ENCODE data around the gene URM1.

Gene URM1

DNA sequence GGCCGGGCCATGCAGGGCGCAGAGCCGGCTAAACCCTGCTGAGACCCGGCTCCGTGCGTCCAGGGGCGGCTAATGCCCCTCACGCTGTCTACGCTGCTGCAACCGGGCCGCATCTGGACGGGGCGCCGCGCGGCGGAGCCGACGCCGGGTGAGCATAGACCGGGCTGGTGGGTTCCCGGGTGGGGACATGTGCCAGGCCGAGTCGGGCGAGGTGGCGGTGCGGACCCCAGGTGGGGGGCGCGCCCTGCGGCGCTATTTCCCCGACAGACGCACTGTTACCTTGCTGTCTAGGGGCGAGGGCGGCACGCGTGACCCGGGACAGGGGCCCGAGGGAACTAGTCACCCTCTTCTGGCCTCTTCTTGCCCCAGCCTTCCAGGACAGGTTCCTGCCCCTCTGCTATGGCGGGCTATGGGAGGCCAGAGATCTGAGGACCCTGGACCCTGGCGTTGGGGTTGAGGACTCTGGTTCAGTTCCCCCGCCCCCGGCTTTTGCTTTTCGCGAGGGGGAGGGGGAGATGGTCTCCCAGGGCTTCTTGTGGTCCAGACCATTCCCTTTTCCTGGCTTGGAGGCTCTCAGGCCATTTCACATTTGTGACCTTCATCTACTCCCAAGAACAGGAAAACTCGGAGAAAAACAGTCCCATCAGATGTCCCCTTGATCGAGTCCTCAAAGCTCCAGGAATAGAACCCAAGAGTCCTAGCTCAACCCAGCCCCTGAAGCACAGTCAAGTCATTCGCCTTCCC lies 30.3 kb upstream of the URM1 start:
- no peaks in the 10 kb centered on the region for H3K27me3 Mint-ChIP-seq
- peaks cover 7% of the 10 kb centered on the region for H3K4me1 Mint-ChIP-seq (ENCODE audit: low read depth)
- H3K4me3 Mint-ChIP-seq: peak overlapping the region; percentile 91
- peaks cover 10% of the 10 kb centered on the region for H3K36me3 Mint-ChIP-seq (ENCODE audit: low read depth)
- H3K9me3 Mint-ChIP-seq: no peaks in the 10 kb centered on the region
- H3K27ac Mint-ChIP-seq: peak overlapping the region; percentile 89

- Mint-ChIP-seq H3K36me3 (ENCODE audit: low read depth) (peaks cover 10% of the 10 kb centered on the region), H3K9me3 (no peaks in the 10 kb centered on the region), H3K4me3 (peak overlapping the region; percentile 91), H3K27me3 (no peaks in the 10 kb centered on the region), H3K27ac (peak overlapping the region; percentile 89), H3K4me1 (ENCODE audit: low read depth) (peaks cover 7% of the 10 kb centered on the region)
Observed at GRCh38 chr9:128341435-128341849, 29.7 kb upstream of the URM1 start.

- no peaks in the 10 kb centered on the region for H3K9me3 Mint-ChIP-seq
- peaks cover 18% of the 10 kb centered on the region for H3K36me3 Mint-ChIP-seq (ENCODE audit: low read depth)
- peaks cover 7% of the 10 kb centered on the region for H3K4me1 Mint-ChIP-seq (ENCODE audit: low read depth)
Observed at GRCh38 chr9:128342971-128343680, 28.0 kb upstream of the URM1 start.

GRCh38 chr9:128343855-128344254 lies 27.3 kb upstream of the URM1 start:
- Mint-ChIP-seq H3K4me3 (no peak overlapping the region), H3K27me3 (no peaks in the 10 kb centered on the region), H3K4me1 (ENCODE audit: low read depth) (peaks cover 7% of the 10 kb centered on the region), H3K9me3 (no peaks in the 10 kb centered on the region), H3K27ac (no peak overlapping the region), H3K36me3 (ENCODE audit: low read depth) (peaks cover 18% of the 10 kb centered on the region)

More at GRCh38 chr9:128342971-128343680, 28.0 kb upstream of the URM1 start:
- no peak overlapping the region for H3K27ac Mint-ChIP-seq
- H3K4me3 Mint-ChIP-seq: no peak overlapping the region
- H3K27me3 Mint-ChIP-seq: no peaks in the 10 kb centered on the region

DNA sequence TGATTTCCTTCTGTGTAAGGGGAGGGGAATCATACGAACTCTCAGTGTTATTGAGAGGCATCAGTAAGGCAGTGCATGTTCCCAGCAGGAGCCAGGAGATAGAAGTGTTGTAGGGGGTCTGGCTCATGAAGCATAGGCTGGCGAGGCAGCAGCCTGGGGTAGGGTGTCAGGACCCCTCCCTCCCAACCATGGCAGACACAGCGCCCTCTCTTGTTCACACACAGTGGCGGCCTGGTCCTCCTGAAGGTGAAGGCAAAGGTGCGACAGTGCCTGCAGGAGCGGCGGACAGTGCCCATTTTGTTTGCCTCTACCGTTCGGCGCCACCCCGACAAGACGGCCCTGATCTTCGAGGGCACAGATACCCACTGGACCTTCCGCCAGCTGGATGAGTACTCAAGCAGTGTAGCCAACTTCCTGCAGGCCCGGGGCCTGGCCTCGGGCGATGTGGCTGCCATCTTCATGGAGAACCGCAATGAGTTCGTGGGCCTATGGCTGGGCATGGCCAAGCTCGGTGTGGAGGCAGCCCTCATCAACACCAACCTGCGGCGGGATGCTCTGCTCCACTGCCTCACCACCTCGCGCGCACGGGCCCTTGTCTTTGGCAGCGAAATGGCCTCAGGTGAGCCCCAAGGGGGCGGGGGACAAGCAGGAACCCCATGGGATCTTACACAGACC lies 26.1 kb upstream of the URM1 start:
- Mint-ChIP-seq H3K27me3 (no peaks in the 10 kb centered on the region), H3K27ac (no peak overlapping the region), H3K4me1 (ENCODE audit: low read depth) (peaks cover 7% of the 10 kb centered on the region), H3K9me3 (no peaks in the 10 kb centered on the region), H3K36me3 (ENCODE audit: low read depth) (peaks cover 18% of the 10 kb centered on the region), H3K4me3 (no peak overlapping the region)

- H3K4me3 Mint-ChIP-seq: no peak overlapping the region
- H3K27me3 Mint-ChIP-seq: no peaks in the 10 kb centered on the region
- H3K9me3 Mint-ChIP-seq: no peaks in the 10 kb centered on the region
- no peaks in the 10 kb centered on the region for H3K4me1 Mint-ChIP-seq (ENCODE audit: low read depth)
- H3K36me3 Mint-ChIP-seq (ENCODE audit: low read depth): peaks cover 31% of the 10 kb centered on the region
- no peak overlapping the region for H3K27ac Mint-ChIP-seq
Observed at GRCh38 chr9:128349125-128349524, 22.0 kb upstream of the URM1 start.

GRCh38 chr9:128349772-128350171 lies 21.4 kb upstream of the URM1 start:
- H3K4me1 Mint-ChIP-seq (ENCODE audit: low read depth): no peaks in the 10 kb centered on the region
- H3K27ac Mint-ChIP-seq: no peak overlapping the region
- no peaks in the 10 kb centered on the region for H3K9me3 Mint-ChIP-seq
- H3K27me3 Mint-ChIP-seq: no peaks in the 10 kb centered on the region
- peaks cover 32% of the 10 kb centered on the region for H3K36me3 Mint-ChIP-seq (ENCODE audit: low read depth)
- H3K4me3 Mint-ChIP-seq: no peak overlapping the region

DNA sequence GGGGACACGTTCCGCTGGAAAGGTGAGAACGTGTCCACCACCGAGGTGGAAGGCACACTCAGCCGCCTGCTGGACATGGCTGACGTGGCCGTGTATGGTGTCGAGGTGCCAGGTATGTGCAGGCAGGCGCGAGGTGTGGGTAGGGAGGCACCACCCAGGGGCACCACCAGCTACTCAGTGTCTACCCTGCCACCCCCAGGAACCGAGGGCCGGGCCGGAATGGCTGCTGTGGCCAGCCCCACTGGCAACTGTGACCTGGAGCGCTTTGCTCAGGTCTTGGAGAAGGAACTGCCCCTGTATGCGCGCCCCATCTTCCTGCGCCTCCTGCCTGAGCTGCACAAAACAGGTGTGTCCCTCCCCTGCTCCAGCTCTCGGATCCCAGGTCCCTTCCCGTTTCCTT lies 15.7 kb upstream of the URM1 start:
- Mint-ChIP-seq H3K4me1 (ENCODE audit: low read depth) (no peaks in the 10 kb centered on the region), H3K27me3 (no peaks in the 10 kb centered on the region), H3K9me3 (no peaks in the 10 kb centered on the region), H3K36me3 (ENCODE audit: low read depth) (peaks cover 28% of the 10 kb centered on the region), H3K27ac (no peak overlapping the region), H3K4me3 (no peak overlapping the region)

- H3K9me3 Mint-ChIP-seq: no peaks in the 10 kb centered on the region
- no peak overlapping the region for H3K27ac Mint-ChIP-seq
- no peaks in the 10 kb centered on the region for H3K27me3 Mint-ChIP-seq
- no peak overlapping the region for H3K4me3 Mint-ChIP-seq
- peaks cover 15% of the 10 kb centered on the region for H3K4me1 Mint-ChIP-seq (ENCODE audit: low read depth)
- peaks cover 16% of the 10 kb centered on the region for H3K36me3 Mint-ChIP-seq (ENCODE audit: low read depth)
Observed at GRCh38 chr9:128358090-128358489, 13.1 kb upstream of the URM1 start.

GRCh38 chr9:128358861-128359260 lies 12.3 kb upstream of the URM1 start:
- H3K9me3 Mint-ChIP-seq: no peaks in the 10 kb centered on the region
- no peaks in the 10 kb centered on the region for H3K27me3 Mint-ChIP-seq
- H3K4me1 Mint-ChIP-seq (ENCODE audit: low read depth): peaks cover 15% of the 10 kb centered on the region
- no peak overlapping the region for H3K4me3 Mint-ChIP-seq
- H3K36me3 Mint-ChIP-seq (ENCODE audit: low read depth): peaks cover 10% of the 10 kb centered on the region
- H3K27ac Mint-ChIP-seq: no peak overlapping the region

DNA sequence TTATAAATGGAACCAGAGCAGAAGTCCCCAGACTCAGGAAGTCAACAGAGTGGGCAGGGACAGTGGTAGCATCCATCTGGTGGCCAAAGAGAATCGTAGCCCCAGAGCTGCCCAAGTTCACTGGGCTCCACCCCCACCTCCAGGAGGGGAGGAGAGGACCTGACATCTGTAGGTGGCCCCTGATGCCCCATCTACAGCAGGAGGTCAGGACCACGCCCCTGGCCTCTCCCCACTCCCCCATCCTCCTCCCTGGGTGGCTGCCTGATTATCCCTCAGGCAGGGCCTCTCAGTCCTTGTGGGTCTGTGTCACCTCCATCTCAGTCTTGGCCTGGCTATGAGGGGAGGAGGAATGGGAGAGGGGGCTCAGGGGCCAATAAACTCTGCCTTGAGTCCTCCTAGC lies 10.3 kb upstream of the URM1 start:
- Mint-ChIP-seq H3K27me3 (no peaks in the 10 kb centered on the region), H3K36me3 (ENCODE audit: low read depth) (peaks cover 5% of the 10 kb centered on the region), H3K4me3 (no peak overlapping the region), H3K27ac (no peak overlapping the region), H3K4me1 (ENCODE audit: low read depth) (peaks cover 21% of the 10 kb centered on the region), H3K9me3 (no peaks in the 10 kb centered on the region)

DNA sequence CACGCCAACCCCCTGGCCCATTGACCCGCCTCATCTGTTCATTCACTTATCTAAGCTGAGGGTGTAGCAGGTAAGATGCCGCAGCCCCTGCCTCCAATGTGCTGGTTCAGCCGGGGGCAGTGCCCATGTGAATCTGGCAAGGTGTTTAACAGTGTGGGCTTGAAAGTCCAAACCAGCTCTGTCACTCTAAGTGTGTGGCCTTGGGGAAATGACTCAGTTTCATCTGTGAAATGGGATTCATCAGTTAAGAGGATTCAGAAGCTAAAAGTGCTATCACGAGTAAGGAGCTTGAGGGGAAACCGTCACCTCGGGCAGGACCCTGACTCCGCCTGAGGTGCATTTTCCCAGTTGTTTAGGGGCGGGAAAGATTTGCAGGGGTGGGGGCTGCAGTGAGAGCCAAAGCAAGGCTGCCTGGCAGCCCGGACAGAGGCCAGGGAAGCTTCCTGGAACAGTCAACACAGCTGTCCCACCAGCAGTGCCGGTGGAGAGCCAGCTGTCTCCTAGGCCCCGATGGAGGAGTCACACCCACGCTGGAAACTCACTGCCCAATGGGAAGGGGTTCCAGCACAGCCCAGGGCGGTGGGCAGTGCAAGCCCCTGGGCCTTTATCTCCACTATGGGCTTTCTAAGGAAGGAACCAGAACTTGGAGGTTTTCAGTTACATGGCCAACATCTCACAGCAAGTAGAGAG lies 9.7 kb upstream of the URM1 start:
- no peaks in the 10 kb centered on the region for H3K9me3 Mint-ChIP-seq
- no peak overlapping the region for H3K27ac Mint-ChIP-seq
- H3K4me3 Mint-ChIP-seq: no peak overlapping the region
- peaks cover 21% of the 10 kb centered on the region for H3K4me1 Mint-ChIP-seq (ENCODE audit: low read depth)
- H3K36me3 Mint-ChIP-seq (ENCODE audit: low read depth): no peaks in the 10 kb centered on the region
- H3K27me3 Mint-ChIP-seq: no peaks in the 10 kb centered on the region

DNA sequence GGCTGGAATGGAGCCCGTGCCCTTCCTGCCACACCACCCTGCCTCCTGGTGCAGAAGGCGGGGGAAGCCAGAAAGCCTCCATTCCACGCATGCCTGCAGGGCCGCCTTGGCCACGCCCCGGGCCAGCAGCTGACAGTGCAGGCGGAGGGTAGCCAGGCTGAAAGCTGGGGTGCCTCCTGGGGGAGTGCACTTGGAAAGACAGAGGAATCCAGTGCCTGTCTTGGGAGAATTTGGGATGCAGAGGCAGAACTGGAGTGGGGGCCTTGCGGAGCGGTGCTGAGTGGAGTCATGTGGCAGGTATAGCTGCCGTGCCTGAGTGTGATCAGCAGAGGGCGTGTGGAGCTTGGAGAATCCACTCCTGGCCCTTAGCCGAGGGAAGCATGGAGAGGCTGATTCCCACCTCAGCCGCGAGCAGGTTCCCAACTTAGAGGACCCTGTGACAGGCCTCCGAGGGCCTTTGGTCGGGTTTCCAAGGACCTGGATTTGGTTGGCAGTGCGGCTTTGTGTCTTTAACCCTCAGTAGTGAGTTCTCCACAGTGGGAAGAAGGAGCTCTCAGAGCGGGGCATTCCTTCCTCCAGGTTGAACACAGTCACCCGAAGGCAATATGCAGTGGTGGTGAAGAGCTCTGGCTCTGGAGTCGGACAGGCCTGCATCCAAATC lies 9.1 kb upstream of the URM1 start:
- Mint-ChIP-seq H3K27me3 (no peaks in the 10 kb centered on the region), H3K36me3 (ENCODE audit: low read depth) (no peaks in the 10 kb centered on the region), H3K9me3 (no peaks in the 10 kb centered on the region), H3K4me1 (ENCODE audit: low read depth) (peaks cover 21% of the 10 kb centered on the region), H3K4me3 (peak overlapping the region; percentile 70), H3K27ac (peak overlapping the region; percentile 75)

- no peak overlapping the region for H3K4me3 Mint-ChIP-seq
- no peak overlapping the region for H3K27ac Mint-ChIP-seq
- no peaks in the 10 kb centered on the region for H3K9me3 Mint-ChIP-seq
- no peaks in the 10 kb centered on the region for H3K36me3 Mint-ChIP-seq (ENCODE audit: low read depth)
- H3K27me3 Mint-ChIP-seq: no peaks in the 10 kb centered on the region
- H3K4me1 Mint-ChIP-seq (ENCODE audit: low read depth): peaks cover 21% of the 10 kb centered on the region
Observed at GRCh38 chr9:128362774-128363173, 8.4 kb upstream of the URM1 start.
